ENCODE results near the gene SF3B2.

GRCh38 chr11:66068923-66069714 is 17.0 kb downstream of the SF3B2 start:
- no peak for TF ChIP-seq CTCF (IDR thresholded peaks at IDR 0.05)
- TF ChIP-seq POLR2A (IDR thresholded peaks at IDR 0.05) = no peak
- TF ChIP-seq EP300 (IDR thresholded peaks at IDR 0.05) = no peak
- no peak for TF ChIP-seq POLR2AphosphoS5 (IDR thresholded peaks at IDR 0.05)

Data from upper lobe of left lung (tissue), 4 donors.